ENCODE results near the gene SLC13A3.
A peak's percentile ranks its signal among the peaks of the same experiment; 100 is the strongest.

The SLC13A3 gene

GRCh38 chr20:46545077-46545826 lies 106.0 kb downstream of the SLC13A3 start:
- H3K4me3 ChIP-seq (replicated peaks; ENCODE audit: low read depth, low read length), result no peak overlapping the region
- TF ChIP-seq CTCF (IDR thresholded peaks at IDR 0.05; ENCODE audit: low read length, missing control alignments), result no peak
- peak; percentile 21 for DNase-seq (ENCODE audit: low read depth)

GRCh38 chr20:46544576-46544975 lies 106.7 kb downstream of the SLC13A3 start:
- peak; percentile 17 for DNase-seq (ENCODE audit: low read depth)

GRCh38 chr20:46543959-46544358 lies 107.3 kb downstream of the SLC13A3 start:
- no peak for DNase-seq (ENCODE audit: low read depth)
- no peak for TF ChIP-seq CTCF (IDR thresholded peaks at IDR 0.05; ENCODE audit: low read length, missing control alignments)
- H3K4me3 ChIP-seq (replicated peaks; ENCODE audit: low read depth, low read length), result no peak overlapping the region

More at GRCh38 chr20:46544576-46544975, 106.7 kb downstream of the SLC13A3 start:
- no peak overlapping the region for H3K4me3 ChIP-seq (replicated peaks; ENCODE audit: low read depth, low read length)
- TF ChIP-seq CTCF (IDR thresholded peaks at IDR 0.05; ENCODE audit: low read length, missing control alignments), result no peak

GRCh38 chr20:46543033-46543432 lies 108.2 kb downstream of the SLC13A3 start:
- TF ChIP-seq CTCF (IDR thresholded peaks at IDR 0.05; ENCODE audit: low read length, missing control alignments), result no peak
- no peak for DNase-seq (ENCODE audit: low read depth)
- H3K4me3 ChIP-seq (replicated peaks; ENCODE audit: low read depth, low read length), result no peak overlapping the region

- H3K4me3 ChIP-seq (replicated peaks; ENCODE audit: low read depth, low read length), result no peak overlapping the region
- no peak for DNase-seq (ENCODE audit: low read depth)
Observed at GRCh38 chr20:46541229-46541935, 109.9 kb downstream of the SLC13A3 start.

GRCh38 chr20:46539113-46539512 lies 112.1 kb downstream of the SLC13A3 start:
- H3K4me3 ChIP-seq (replicated peaks; ENCODE audit: low read depth, low read length), result no peak overlapping the region
- peak; percentile 5 for TF ChIP-seq CTCF (IDR thresholded peaks at IDR 0.05; ENCODE audit: low read length, missing control alignments)
- DNase-seq (ENCODE audit: low read depth), result no peak

More at GRCh38 chr20:46541229-46541935, 109.9 kb downstream of the SLC13A3 start:
- no peak for TF ChIP-seq CTCF (IDR thresholded peaks at IDR 0.05; ENCODE audit: low read length, missing control alignments)

Data from fibroblast of pulmonary artery (primary cell).